Ramos (cell line): ENCODE measurements around the gene SHB.

Source experiments
- in situ Hi-C: fragments of 300-500 bp; cut with MboI; formaldehyde crosslinking; loops from one replicate; pipeline ENCODE4 v1.14.3; 2022; ENCODE audit warnings: low sequenced_read_pairs; ENCODE audit not compliant: unreplicated experiment

Gene SHB

GRCh38 chr9:38029915-38030638, 39.0 kb downstream of the SHB start:
- in situ Hi-C loops = no loop called here

GRCh38 chr9:38027714-38028113, 41.3 kb downstream of the SHB start:
- in situ Hi-C loops = no loop called here

GRCh38 chr9:38026840-38027527, 42.0 kb downstream of the SHB start:
- in situ Hi-C loops = no loop called here

GRCh38 chr9:38026021-38026809, 42.8 kb downstream of the SHB start:
- in situ Hi-C loops = no loop called here

- in situ Hi-C loops = no loop called here
These were observed 43.9 kb downstream of the SHB start for GRCh38 chr9:38025166-38025565.

- in situ Hi-C loops = no loop called here
These were observed 44.9 kb downstream of the SHB start for GRCh38 chr9:38024036-38024681.

GRCh38 chr9:38023661-38024035, 45.4 kb downstream of the SHB start:
- in situ Hi-C loops = no loop called here

GRCh38 chr9:38022995-38023394, 46.0 kb downstream of the SHB start:
- in situ Hi-C loops = no loop called here

GRCh38 chr9:38022203-38022895, 46.7 kb downstream of the SHB start:
- in situ Hi-C loops = no loop called here

GRCh38 chr9:38020151-38021076, 48.6 kb downstream of the SHB start:
- in situ Hi-C loops = no loop called here

- in situ Hi-C loops = no loop called here
These were observed 49.3 kb downstream of the SHB start for GRCh38 chr9:38019731-38020130.

- in situ Hi-C loops = no loop called here
These were observed 49.9 kb downstream of the SHB start for GRCh38 chr9:38018958-38019602.

GRCh38 chr9:38018241-38018957, 50.6 kb downstream of the SHB start:
- in situ Hi-C loops = no loop called here

- in situ Hi-C loops = no loop called here
These were observed 51.2 kb downstream of the SHB start for GRCh38 chr9:38017885-38018186.

- in situ Hi-C loops = no loop called here
These were observed 51.7 kb downstream of the SHB start for GRCh38 chr9:38017149-38017884.

GRCh38 chr9:38016375-38017135, 52.5 kb downstream of the SHB start:
- in situ Hi-C loops = no loop called here

GRCh38 chr9:38015906-38016305, 53.1 kb downstream of the SHB start:
- in situ Hi-C loops = no loop called here
